GM12878 (cell line): ENCODE data around the gene MPRIP. TPM values are rescaled to one million over a fixed set of nuclear protein-coding genes. Genes with fewer than 3 reads are reported as not detected.

Source experiments
- ATAC-seq: fragments of 200-7000 bp; cut with Tn5 transposase; 3 replicates; pipeline ENCODE4 v1.9.1; 2020; ENCODE audit warnings: mild to moderate bottlenecking, moderate library complexity
- BruUV-seq: library from RNA; stranded (reverse); fragments of 400-500 nt; replicated peaks from 2 replicates; lab custom pipeline; 2021; lab: Mats Ljungman, UMichigan
- CTCF ChIA-PET: fragments of 300-600 bp; sonication (Branson Sonifier 250); formaldehyde crosslinking; extraction: SDS; loops from one replicate; lab custom pipeline; 2021; ENCODE audit warnings: inconsistent platforms; lab: Yijun Ruan, JAX
- POLR2A ChIA-PET: fragments of 350-600 bp; formaldehyde crosslinking; extraction: SDS; loops from one replicate; lab custom pipeline; 2021; ENCODE audit warnings: inconsistent platforms; lab: Charles Lee
- RAD21 ChIA-PET: fragments of 300-600 bp; sonication (Branson Sonifier 250); formaldehyde crosslinking; loops from one replicate; lab custom pipeline; 2023; ENCODE audit warnings: antibody characterized with exemption; ENCODE audit not compliant: unreplicated experiment; lab: Charles Lee
- SMC1A ChIA-PET: fragments of 300-600 bp; sonication (Branson Sonifier 250); formaldehyde crosslinking; loops from one replicate; lab custom pipeline; 2023; ENCODE audit not compliant: unreplicated experiment, uncharacterized antibody; lab: Charles Lee
- DNase-seq: peaks from one replicate; pipeline ENCODE4 v3.0.0-alpha.2; 2011; ENCODE audit warnings: low read depth, low spot score
- FAIRE-seq: peaks from 3 replicates; lab custom pipeline; 2011; peaks lifted over from hg19 to GRCh38; lab: Jason Lieb, UNC
- H2AFZ ChIP-seq: 2 replicates; pipeline ENCODE4 v1.6.0; 2011; ENCODE audit warnings: low read depth, low read length, control low read depth; ENCODE audit not compliant: control insufficient read depth
- H3K27ac ChIP-seq: 2 replicates; pipeline ENCODE4 v1.5.1; 2011; ENCODE audit warnings: control low read depth; ENCODE audit not compliant: control insufficient read depth, insufficient read depth
- H3K27me3 ChIP-seq, 2 experiments: replicated peaks in 1 of 2; 2 replicates each; pipeline versions ENCODE4 v1.6.0 to v1.6.1; 2011; ENCODE audit warnings: low read length in 1 of 2; ENCODE audit not compliant: control insufficient read depth in 2 of 2, insufficient read depth in 2 of 2
- H3K36me3 ChIP-seq, 2 experiments: 2 replicates each; pipeline ENCODE4 v1.5.1; 2011; ENCODE audit warnings: low read length in 1 of 2; ENCODE audit not compliant: control insufficient read depth in 2 of 2, insufficient read depth in 2 of 2
- H3K4me1 ChIP-seq: 2 replicates; pipeline ENCODE4 v1.6.1; 2011; ENCODE audit warnings: mild to moderate bottlenecking, low read length, moderate library complexity, mixed read lengths; ENCODE audit not compliant: control insufficient read depth, insufficient read depth
- H3K4me2 ChIP-seq: 2 replicates; pipeline ENCODE4 v1.6.0; 2011; ENCODE audit warnings: control low read depth; ENCODE audit not compliant: control insufficient read depth, insufficient read depth
- H3K4me3 ChIP-seq: fragments of 200-600 bp; sonication (generic); 2 replicates; pipeline ENCODE4 v1.5.1; 2016
- H3K79me2 ChIP-seq: 2 replicates; pipeline ENCODE4 v1.6.0; 2011; ENCODE audit warnings: low read length; ENCODE audit not compliant: control insufficient read depth, insufficient read depth
- H3K9ac ChIP-seq: 2 replicates; pipeline ENCODE4 v1.8.0; 2011; ENCODE audit warnings: low read length, control low read depth, mixed read lengths; ENCODE audit not compliant: control insufficient read depth, insufficient read depth
- H3K9me3 ChIP-seq: replicated peaks from 3 replicates; pipeline ENCODE4 v1.5.1; 2011; ENCODE audit warnings: mild to moderate bottlenecking, low read length; ENCODE audit not compliant: control insufficient read depth, insufficient read depth
- H4K20me1 ChIP-seq: 2 replicates; pipeline ENCODE4 v1.6.0; 2011; ENCODE audit not compliant: control insufficient read depth, insufficient read depth
- ASH2L ChIP-seq: fragments of 300-600, 200-600 bp; sonication (generic); IDR thresholded peaks from 2 replicates; pipeline ENCODE4 v1.6.1; 2017; ENCODE audit warnings: low read depth, mild to moderate bottlenecking, borderline replicate concordance
- EED ChIP-seq: sonication (generic); IDR thresholded peaks from 2 replicates; pipeline ENCODE4 v1.6.1; 2016; ENCODE audit warnings: antibody characterized with exemption, low read depth
- EGR1 ChIP-seq, 2 experiments: IDR thresholded peaks; 1 replicate in 1 of 2; 2 replicates in 1 of 2; pipeline ENCODE4 v1.6.1; 2011 to 2012; ENCODE audit warnings: low read depth in 2 of 2, low read length in 2 of 2, borderline replicate concordance in 1 of 2, mild to moderate bottlenecking in 1 of 2, moderate library complexity in 1 of 2
- HDAC6 ChIP-seq: fragments of 200-600 bp; sonication (generic); IDR thresholded peaks from one replicate; pipeline ENCODE4 v1.8.0; 2017; ENCODE audit warnings: antibody characterized with exemption; ENCODE audit not compliant: unreplicated experiment
- JUND ChIP-seq: IDR thresholded peaks from 2 replicates; pipeline ENCODE4 v1.6.1; 2012; ENCODE audit warnings: low read depth, mild to moderate bottlenecking, low read length, improper control_type of control experiment, moderate library complexity
- RCOR1 ChIP-seq: conservative IDR thresholded peaks from 2 replicates; pipeline ENCODE4 v1.6.1; 2012; ENCODE audit warnings: low read depth, low read length, improper control_type of control experiment
- SMAD1 ChIP-seq: fragments of 450-650 bp; IDR thresholded peaks from 2 replicates; pipeline ENCODE4 v1.6.1; 2018; ENCODE audit warnings: mild to moderate bottlenecking, low read depth; ENCODE audit not compliant: partially characterized antibody
- SMARCA5 ChIP-seq: fragments of 450-650 bp; IDR thresholded peaks from 2 replicates; pipeline ENCODE4 v1.6.1; 2017; ENCODE audit warnings: mild to moderate bottlenecking
- SRF ChIP-seq, 2 experiments: IDR thresholded peaks; 2 replicates each; pipeline ENCODE4 v1.6.1; 2011; ENCODE audit warnings: low read depth in 2 of 2, low read length in 2 of 2, mild to moderate bottlenecking in 1 of 2, moderate library complexity in 1 of 2
- WRNIP1 ChIP-seq: IDR thresholded peaks from 2 replicates; pipeline ENCODE4 v1.6.1; 2011; ENCODE audit warnings: low read depth, low read length, improper control_type of control experiment, borderline replicate concordance
- ZNF24 ChIP-seq: fragments of 450-650 bp; IDR thresholded peaks from 2 replicates; pipeline ENCODE4 v1.6.1; 2017; ENCODE audit warnings: antibody characterized with exemption, mild to moderate bottlenecking
- WGBS: methylation state at CpG from one replicate; pipeline ENCODE4 v1.1.6; 2016; ENCODE audit warnings: low lambda C conversion rate; ENCODE audit not compliant: insufficient replicate concordance, insufficient coverage; ENCODE audit errors: missing lambda C conversion rate; 5-methylcytosine and 5-hydroxymethylcytosine counted together
- in situ Hi-C: fragments of 300-500 bp; cut with MboI; formaldehyde crosslinking; loops from 9 replicates; pipeline ENCODE4 v1.14.3; 2018; ENCODE audit warnings: mixed read lengths
- intact Hi-C: fragments of 100-400 bp; cut with micrococcal nuclease; formaldehyde crosslinking; loops from one replicate; pipeline ENCODE4 v1.14.2; 2022; ENCODE audit not compliant: unreplicated experiment
- polyA plus RNA-seq, 11 experiments: library from polyadenylated mRNA; depleted of rRNA in 4 of 11; unstranded in 6 of 11; stranded (reverse) in 5 of 11; fragments of >200 nt; fragmentation: Nextera tagmentation in 4 of 11; fragmentation: Illumina TruSeq in 1 of 11; extraction: Ambion mirVana in 4 of 11; extraction: Trizol in 1 of 11; gene quantifications; 1 replicate in 1 of 11; 2 replicates in 10 of 11; pipeline versions ENCODE4 v1.2.1 to v1.2.3, GENCODE V29; 2011 to 2016; ENCODE audit warnings: inconsistent platforms in 2 of 11, missing spikeins in 2 of 11, low read depth in 1 of 11
- total RNA-seq, 4 experiments: library from RNA; depleted of rRNA in 3 of 4; stranded (reverse); fragments of >200 nt in 3 of 4; fragmentation: Illumina TruSeq in 1 of 4; extraction: Trizol in 1 of 4; gene quantifications; 2 replicates each; pipeline versions ENCODE4 v1.2.1 to v1.2.3, GENCODE V29; 2013 to 2021
- TF ChIP-seq, protein P1 (sequence below): IDR thresholded peaks from 2 replicates; pipeline ENCODE4 v1.6.1; 2012; ENCODE audit warnings: low read depth, low read length, improper control_type of control experiment
- TF ChIP-seq, protein P2 (sequence below): IDR thresholded peaks from 2 replicates; pipeline ENCODE4 v1.6.1; 2011; ENCODE audit warnings: low read depth, mild to moderate bottlenecking, low read length, moderate library complexity, borderline replicate concordance; ENCODE audit errors: extremely low read depth

Gene MPRIP
- total and polyA plus RNA-seq, 10 of the 15 experiments (the other 5 are each of a cell fraction or from before 2014, with no cell fraction given) = 16.5 to 168 (median 71.7) TPM

DNA sequence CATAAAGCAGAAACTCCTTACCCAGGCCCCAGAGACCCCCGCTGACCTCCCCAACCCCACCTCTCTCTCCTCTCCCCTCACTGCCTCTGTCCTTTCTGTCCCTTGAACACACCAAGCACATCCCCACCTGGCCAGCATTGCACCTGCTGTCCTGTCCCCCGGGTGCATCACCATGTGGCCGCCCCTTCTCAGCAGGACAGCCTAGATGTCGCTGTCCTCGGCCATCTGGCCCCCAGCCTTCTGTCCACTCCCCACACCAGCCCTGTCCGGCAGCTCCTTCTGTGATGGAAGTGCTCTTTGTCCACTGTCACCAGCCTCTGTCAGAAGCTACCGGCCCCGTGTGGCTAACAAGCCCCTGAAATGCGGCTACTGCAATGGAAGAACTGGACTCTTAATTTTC is 12.3 kb upstream of the MPRIP start:
- RAD21 ChIA-PET = no interaction called here
- no peak overlapping the region for H3K9ac ChIP-seq
- H3K4me3 ChIP-seq = no peak overlapping the region
- DNase-seq = no peak
- CTCF ChIA-PET = no interaction called here
- POLR2A ChIA-PET = no interaction called here
- WGBS = 78% methylated on average over 9 of the region's 9 CpGs
- H3K27ac ChIP-seq = no peak overlapping the region
- no peaks in the 10 kb centered on the region for H3K9me3 ChIP-seq
- TF ChIP-seq, protein P1, sequence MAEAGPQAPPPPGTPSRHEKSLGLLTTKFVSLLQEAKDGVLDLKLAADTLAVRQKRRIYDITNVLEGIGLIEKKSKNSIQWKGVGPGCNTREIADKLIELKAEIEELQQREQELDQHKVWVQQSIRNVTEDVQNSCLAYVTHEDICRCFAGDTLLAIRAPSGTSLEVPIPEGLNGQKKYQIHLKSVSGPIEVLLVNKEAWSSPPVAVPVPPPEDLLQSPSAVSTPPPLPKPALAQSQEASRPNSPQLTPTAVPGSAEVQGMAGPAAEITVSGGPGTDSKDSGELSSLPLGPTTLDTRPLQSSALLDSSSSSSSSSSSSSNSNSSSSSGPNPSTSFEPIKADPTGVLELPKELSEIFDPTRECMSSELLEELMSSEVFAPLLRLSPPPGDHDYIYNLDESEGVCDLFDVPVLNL = no peak
- TF ChIP-seq, protein P2, sequence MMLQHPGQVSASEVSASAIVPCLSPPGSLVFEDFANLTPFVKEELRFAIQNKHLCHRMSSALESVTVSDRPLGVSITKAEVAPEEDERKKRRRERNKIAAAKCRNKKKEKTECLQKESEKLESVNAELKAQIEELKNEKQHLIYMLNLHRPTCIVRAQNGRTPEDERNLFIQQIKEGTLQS = no peak
- TF ChIP-seq ASH2L (no peak), EGR1 (IDR thresholded peaks at IDR 0.05; ENCODE audit: borderline replicate concordance in 1 of 2, low read depth in 2 of 2, low read length in 2 of 2) (no peak)
- H2AFZ ChIP-seq = no peak overlapping the region
- no TSS peak for BruUV-seq
- no peaks in the 10 kb centered on the region for H3K4me1 ChIP-seq
- no peaks in the 10 kb centered on the region for H3K36me3 ChIP-seq
- no peaks in the 10 kb centered on the region for H4K20me1 ChIP-seq
- no peaks in the 10 kb centered on the region for H3K27me3 ChIP-seq
- no peak for FAIRE-seq
- intact Hi-C loops (no loop called here), in situ Hi-C loops (no loop called here)
- no peak overlapping the region for H3K4me2 ChIP-seq
- ATAC-seq = no peak
- SMC1A ChIA-PET = no interaction called here
- H3K79me2 ChIP-seq = no peaks in the 10 kb centered on the region

DNA sequence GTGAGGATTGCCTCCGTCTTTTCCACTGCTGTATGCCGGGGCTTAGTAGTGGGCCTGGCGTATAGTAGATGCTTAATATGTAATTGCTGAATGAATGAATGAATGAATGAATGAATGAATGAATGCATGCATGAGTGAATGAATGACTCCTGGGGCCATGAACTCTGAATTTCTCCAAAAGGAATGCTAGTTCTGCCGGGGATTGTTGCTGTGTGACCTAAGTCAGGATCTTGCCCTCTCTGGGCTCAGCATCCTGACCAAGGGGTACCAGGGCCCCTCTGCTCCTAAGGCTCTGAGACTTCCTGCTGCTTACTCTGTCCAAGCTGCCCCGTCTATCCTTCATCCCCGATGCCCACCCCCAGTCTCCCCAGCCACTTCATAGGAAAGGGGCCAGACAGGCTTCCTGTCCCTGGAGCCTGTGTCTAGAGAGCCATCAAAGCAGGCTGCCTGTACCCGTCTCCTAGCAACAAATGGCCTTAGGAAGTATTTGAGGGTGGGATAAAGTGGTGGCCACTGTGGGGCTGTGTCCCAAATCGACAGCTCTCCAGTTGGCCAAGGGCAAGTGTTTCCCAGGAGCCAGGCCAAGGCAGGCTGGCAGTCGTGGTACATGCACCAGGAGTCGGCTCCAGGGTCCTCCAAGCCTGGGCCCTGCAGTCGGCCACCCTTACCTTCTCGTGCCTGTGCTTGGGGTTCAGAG is 11.6 kb upstream of the MPRIP start:
- FAIRE-seq = no peak
- CTCF ChIA-PET = no interaction called here
- TF ChIP-seq SMARCA5 (0 out of 2 replicates have a peak, but pooled peaks have one; percentile 28), WRNIP1 (no peak), JUND (no peak), ZNF24 (peak; percentile 93), HDAC6 (no peak), EED (no peak), SMAD1 (no peak), RCOR1 (no peak), SRF (IDR thresholded peaks at IDR 0.05; ENCODE audit: low read depth in 2 of 2, low read length in 2 of 2) (no peak)
- TF ChIP-seq, protein P2 = no peak
- no peak for ATAC-seq
- Histone ChIP-seq H3K79me2 (no peaks in the 10 kb centered on the region), H3K27ac (no peak overlapping the region), H3K4me3 (no peak overlapping the region), H4K20me1 (no peaks in the 10 kb centered on the region), H3K27me3 (no peaks in the 10 kb centered on the region), H3K4me1 (no peaks in the 10 kb centered on the region), H3K4me2 (no peak overlapping the region), H3K36me3 (no peaks in the 10 kb centered on the region), H3K9ac (no peak overlapping the region), H3K9me3 (no peaks in the 10 kb centered on the region), H2AFZ (no peak overlapping the region)
- BruUV-seq = no TSS peak
- intact Hi-C loops (no loop called here), in situ Hi-C loops (no loop called here)
- RAD21 ChIA-PET = no interaction called here
- SMC1A ChIA-PET = no interaction called here
- 49% methylated on average over 12 of the region's 12 CpGs for WGBS
- POLR2A ChIA-PET = no interaction called here
- no peak for DNase-seq
